Activated CD4-positive, alpha-beta memory T cell treated with anti-CD3 and anti-CD28 coated beads, Interleukin-2, amount 10 ng/mL, durations not matched to agents 7 days and 5 days (primary cell): ENCODE results near the gene CSRNP3. TPM values are rescaled to one million over a fixed set of nuclear protein-coding genes. Genes with fewer than 3 reads are reported as not detected.
"Not testable (repeated sequence)": the region's sequence is repeated elsewhere in the genome, so short reads cannot be mapped to it uniquely, and the experiment has no call there.

Source experiments
- CTCF ChIA-PET: fragments of 350-600 bp; sonication (Branson Sonifier 250); formaldehyde crosslinking; loops from one replicate; lab custom pipeline; 2021; ENCODE audit warnings: antibody characterized with exemption, inconsistent platforms; lab: Charles Lee
- POLR2A ChIA-PET: fragments of 350-600 bp; sonication (Branson Sonifier 250); formaldehyde crosslinking; loops from one replicate; lab custom pipeline; 2021; ENCODE audit warnings: antibody characterized with exemption; lab: Charles Lee
- DNase-seq: peaks from one replicate; pipeline ENCODE4 v3.0.0-alpha.2; 2020
- H3K27ac Mint-ChIP-seq: one replicate; pipeline ENCODE4 v1.8.0; 2021; ENCODE audit warnings: mild to moderate bottlenecking, mixed read lengths
- H3K27me3 Mint-ChIP-seq: one replicate; pipeline ENCODE4 v1.8.0; 2021; ENCODE audit warnings: mixed read lengths
- H3K36me3 Mint-ChIP-seq: one replicate; pipeline ENCODE4 v1.8.0; 2021; ENCODE audit warnings: low read depth, mixed read lengths
- H3K4me1 Mint-ChIP-seq: one replicate; pipeline ENCODE4 v1.8.0; 2021; ENCODE audit warnings: mixed read lengths
- H3K4me3 Mint-ChIP-seq: one replicate; pipeline ENCODE4 v1.8.0; 2021; ENCODE audit warnings: mild to moderate bottlenecking, mixed read lengths
- H3K9me3 Mint-ChIP-seq: one replicate; pipeline ENCODE4 v1.8.0; 2021; ENCODE audit warnings: mixed read lengths
- total RNA-seq, 2 experiments: library from RNA; stranded (reverse); gene quantifications; one replicate each; pipeline ENCODE4 v1.2.3, GENCODE V29; 2021

The CSRNP3 gene
- total RNA-seq, 2 experiments from 2014 or later: not detected

DNA sequence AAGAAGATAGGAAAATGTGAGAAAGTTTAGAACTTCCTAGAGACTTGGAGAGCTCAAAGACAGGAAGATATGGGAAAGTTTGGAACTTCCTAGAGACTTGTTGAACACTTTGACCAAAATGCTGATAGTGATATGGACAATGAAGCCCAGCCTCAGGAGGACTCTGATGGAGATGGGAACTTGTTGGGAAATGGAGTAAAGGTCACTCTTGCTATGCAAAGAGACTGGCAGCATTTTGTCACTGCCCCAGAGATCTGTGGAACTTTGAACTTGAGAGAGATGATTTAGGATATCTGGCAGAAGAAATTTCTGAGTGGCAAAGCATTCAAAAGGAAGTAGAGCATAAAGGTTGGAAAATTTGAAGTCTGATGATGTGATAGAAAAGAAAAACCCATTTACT is 121.5 kb downstream of the CSRNP3 start:
- H3K27ac Mint-ChIP-seq, H3K9me3 Mint-ChIP-seq, H3K4me3 Mint-ChIP-seq, CTCF ChIA-PET, POLR2A ChIA-PET, DNase-seq, H3K36me3 Mint-ChIP-seq, H3K4me1 Mint-ChIP-seq, H3K27me3 Mint-ChIP-seq: not testable (repeated sequence)

DNA sequence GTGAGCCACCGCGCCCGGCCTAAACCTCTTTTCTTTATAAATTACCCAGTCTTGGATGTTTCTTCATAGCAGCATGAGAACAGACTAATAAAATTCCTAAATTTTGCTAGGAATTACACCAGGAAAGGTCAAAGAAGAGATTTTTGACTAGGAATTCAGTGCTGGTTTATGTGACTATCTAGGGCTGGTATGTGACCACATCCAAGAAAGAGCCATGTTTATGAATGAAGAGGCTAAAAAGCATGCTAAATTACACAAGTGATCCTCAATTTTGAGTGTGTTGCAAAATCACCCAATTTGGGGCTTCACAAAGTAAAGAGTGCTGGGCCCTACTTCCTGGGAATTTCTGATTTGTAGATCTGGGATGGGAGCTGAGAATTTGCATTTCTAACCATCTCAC is 123.6 kb downstream of the CSRNP3 start:
- ChIA-PET CTCF (no interaction called here), POLR2A (no interaction called here)
- Mint-ChIP-seq H3K4me3 (no peak overlapping the region), H3K4me1 (no peaks in the 10 kb centered on the region), H3K9me3 (no peaks in the 10 kb centered on the region), H3K27me3 (no peaks in the 10 kb centered on the region), H3K27ac (no peak overlapping the region), H3K36me3 (no peaks in the 10 kb centered on the region)
- DNase-seq: no peak

DNA sequence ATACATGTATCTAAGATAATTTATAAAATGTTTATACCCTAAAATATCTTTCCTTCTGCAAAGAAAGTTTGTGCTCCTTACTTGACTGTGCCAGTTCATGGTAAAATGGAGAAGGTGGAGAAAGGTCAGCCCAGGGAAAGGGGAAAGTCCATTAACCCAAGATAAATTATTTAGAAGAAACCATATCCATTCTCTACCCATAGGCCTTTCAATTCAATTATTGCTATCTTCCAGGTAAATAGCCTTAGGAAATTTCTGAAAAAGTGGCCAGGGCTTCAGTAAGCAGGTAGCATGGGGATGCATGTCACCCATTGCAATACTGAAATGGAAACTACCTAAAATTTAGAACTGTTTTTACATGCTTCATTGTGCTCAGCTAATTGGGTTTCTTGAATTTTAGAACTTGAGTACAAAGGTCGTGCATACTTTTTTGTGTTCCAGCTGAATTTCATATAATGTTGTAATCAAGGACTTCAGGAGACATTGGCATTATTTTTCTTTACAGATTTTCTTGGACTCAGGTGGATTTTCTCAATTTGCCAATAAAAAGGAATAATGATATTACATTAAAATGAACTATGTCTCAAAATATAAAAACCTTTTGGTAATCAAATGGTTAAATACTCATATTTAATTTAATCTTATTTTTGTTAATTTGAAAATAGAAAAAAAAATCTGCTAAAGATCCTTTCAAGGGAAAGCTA is 124.9 kb downstream of the CSRNP3 start:
- Mint-ChIP-seq H3K27me3 (no peaks in the 10 kb centered on the region), H3K27ac (no peak overlapping the region), H3K4me3 (no peak overlapping the region), H3K36me3 (no peaks in the 10 kb centered on the region), H3K9me3 (no peaks in the 10 kb centered on the region), H3K4me1 (no peaks in the 10 kb centered on the region)
- CTCF ChIA-PET: interaction anchor here (0.6 kb wide), 1 partner anchor 26 kb away, joined by 3 read pairs; no protein-coding TSS in a partner anchor
- POLR2A ChIA-PET: no interaction called here
- DNase-seq: no peak

DNA sequence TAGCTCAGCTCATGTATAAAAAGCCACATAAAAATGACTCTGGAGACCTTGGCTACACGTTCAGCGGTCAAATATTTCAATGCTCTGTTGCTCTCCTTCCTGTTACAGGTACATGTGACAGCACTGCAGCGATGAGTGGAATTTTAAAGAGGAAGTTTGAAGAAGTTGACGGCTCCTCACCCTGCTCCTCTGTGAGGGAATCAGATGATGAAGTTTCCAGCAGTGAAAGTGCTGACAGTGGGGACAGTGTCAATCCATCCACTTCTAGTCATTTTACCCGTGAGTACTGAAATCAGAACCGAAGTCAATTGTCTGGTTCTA is 125.4 kb downstream of the CSRNP3 start:
- CTCF ChIA-PET: interaction anchor here (0.6 kb wide), 1 partner anchor 26 kb away, joined by 3 read pairs; no protein-coding TSS in a partner anchor
- no peak for DNase-seq
- Mint-ChIP-seq H3K9me3 (no peaks in the 10 kb centered on the region), H3K36me3 (no peaks in the 10 kb centered on the region), H3K27ac (no peak overlapping the region), H3K4me1 (no peaks in the 10 kb centered on the region), H3K4me3 (no peak overlapping the region), H3K27me3 (no peaks in the 10 kb centered on the region)
- POLR2A ChIA-PET: no interaction called here

DNA sequence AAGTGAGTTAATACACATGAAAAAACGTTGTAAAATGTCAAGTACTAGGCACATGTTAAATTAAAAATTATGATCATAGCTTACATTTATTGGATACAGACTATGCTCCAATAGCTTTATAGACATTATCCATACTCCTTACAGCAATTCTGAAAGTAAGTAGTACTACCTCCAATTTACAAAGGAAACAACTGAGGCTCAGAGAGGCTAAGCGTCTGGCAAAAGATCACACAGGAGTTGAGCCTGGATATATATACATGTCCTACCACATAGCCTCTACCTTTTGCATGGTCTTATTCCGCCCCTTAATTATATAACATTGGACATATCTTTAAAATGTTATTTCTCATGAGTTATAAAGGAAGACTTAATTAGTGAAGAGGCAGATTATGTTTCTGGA is 127.3 kb downstream of the CSRNP3 start:
- no peaks in the 10 kb centered on the region for H3K36me3 Mint-ChIP-seq
- no peak overlapping the region for H3K4me3 Mint-ChIP-seq
- no peaks in the 10 kb centered on the region for H3K9me3 Mint-ChIP-seq
- H3K4me1 Mint-ChIP-seq: no peaks in the 10 kb centered on the region
- CTCF ChIA-PET: no interaction called here
- POLR2A ChIA-PET: no interaction called here
- no peak for DNase-seq
- H3K27me3 Mint-ChIP-seq: no peaks in the 10 kb centered on the region
- H3K27ac Mint-ChIP-seq: no peak overlapping the region

DNA sequence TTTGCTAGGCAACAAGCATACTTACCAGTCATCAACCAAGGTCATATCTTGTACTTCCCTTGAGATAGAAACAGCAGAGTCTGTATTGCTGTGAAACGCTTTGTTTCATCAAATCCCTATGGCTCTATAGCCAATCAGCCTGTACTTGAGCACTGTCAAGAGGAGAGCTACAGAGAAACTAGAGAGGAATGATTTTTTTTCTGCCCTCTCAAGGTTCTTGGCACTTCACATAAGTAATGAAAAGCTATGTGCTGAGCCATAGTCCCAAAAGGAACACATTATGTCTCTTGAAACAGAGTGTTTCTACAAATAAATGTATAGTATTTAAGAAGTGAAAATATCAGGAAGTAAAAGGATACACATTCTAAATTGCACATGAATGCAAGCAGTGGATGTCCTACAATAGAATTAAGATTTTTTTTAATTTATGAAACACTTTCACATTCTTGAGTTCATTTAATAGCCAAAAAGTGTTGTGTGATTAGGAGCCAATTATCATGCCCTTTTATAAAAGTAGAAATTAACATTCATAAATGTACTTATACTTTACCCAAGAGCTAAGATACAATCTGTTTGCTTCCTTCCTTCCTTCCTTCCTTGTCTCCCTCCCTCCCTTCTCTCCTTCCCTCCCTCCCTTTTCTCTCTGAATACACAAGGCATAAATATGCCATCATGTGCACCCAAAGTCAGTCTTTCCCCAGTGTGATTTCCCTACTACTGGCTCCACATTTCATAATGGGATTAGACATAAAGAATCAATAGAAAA is 131.8 kb downstream of the CSRNP3 start:
- DNase-seq: no peak
- no peak overlapping the region for H3K27ac Mint-ChIP-seq
- H3K27me3 Mint-ChIP-seq: no peaks in the 10 kb centered on the region
- H3K4me1 Mint-ChIP-seq: no peaks in the 10 kb centered on the region
- POLR2A ChIA-PET: no interaction called here
- no peaks in the 10 kb centered on the region for H3K9me3 Mint-ChIP-seq
- H3K4me3 Mint-ChIP-seq: no peak overlapping the region
- no peaks in the 10 kb centered on the region for H3K36me3 Mint-ChIP-seq
- CTCF ChIA-PET: no interaction called here

DNA sequence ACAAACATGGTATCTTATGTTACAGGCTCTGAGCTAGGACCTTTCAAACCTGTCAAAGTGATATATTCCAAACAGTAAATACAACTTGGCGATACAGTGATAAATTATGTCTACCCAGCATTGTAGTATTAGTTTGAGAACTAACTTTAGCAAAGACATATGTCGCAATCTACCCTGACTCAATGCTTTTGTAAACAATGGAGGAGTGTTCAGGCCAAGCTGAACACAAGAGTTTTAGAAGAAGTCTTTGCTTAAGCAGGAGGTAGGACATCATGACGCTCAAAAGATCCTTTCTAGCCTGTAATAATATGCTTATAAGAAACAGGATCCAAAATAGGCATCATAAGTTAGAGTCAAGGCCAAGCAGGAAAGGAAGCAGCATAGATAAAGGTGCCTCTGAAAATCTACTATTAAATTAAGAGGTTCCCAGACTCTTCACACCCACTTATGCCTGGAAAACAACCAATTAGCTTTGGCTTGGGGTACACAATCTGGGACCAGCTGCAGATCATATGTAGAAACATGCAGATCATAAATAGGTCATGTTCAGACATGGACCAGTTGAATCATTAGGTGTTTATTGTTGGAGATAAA is 132.5 kb downstream of the CSRNP3 start:
- POLR2A ChIA-PET: no interaction called here
- H3K9me3 Mint-ChIP-seq: no peaks in the 10 kb centered on the region
- H3K27me3 Mint-ChIP-seq: no peaks in the 10 kb centered on the region
- DNase-seq: no peak
- CTCF ChIA-PET: no interaction called here
- no peak overlapping the region for H3K27ac Mint-ChIP-seq
- no peaks in the 10 kb centered on the region for H3K4me1 Mint-ChIP-seq
- no peaks in the 10 kb centered on the region for H3K36me3 Mint-ChIP-seq
- no peak overlapping the region for H3K4me3 Mint-ChIP-seq

DNA sequence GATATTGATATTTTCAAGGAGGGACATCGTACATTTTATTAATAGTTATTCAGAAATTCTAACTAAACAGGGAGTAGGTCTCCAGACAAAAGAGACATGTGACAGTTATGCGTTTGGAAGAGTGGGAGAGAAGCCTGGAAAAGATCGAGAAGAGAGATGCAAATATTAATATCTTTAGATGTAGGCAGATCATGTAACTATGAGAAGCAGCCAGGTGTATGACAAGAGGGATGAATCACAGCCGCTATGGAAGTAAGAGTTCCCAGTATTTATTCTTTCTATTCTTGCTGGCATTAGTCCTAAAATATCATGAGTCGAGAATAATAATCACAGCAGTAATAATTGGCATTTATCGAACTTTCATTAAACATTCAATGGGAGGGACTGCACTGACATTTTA is 140.2 kb downstream of the CSRNP3 start:
- POLR2A ChIA-PET: no interaction called here
- no peak for DNase-seq
- CTCF ChIA-PET: interaction anchor here (0.6 kb wide), 1 partner anchor 264 kb away, joined by 3 read pairs; no protein-coding TSS in a partner anchor
- Mint-ChIP-seq H3K9me3 (no peaks in the 10 kb centered on the region), H3K4me3 (no peak overlapping the region), H3K4me1 (peaks cover 6% of the 10 kb centered on the region), H3K27ac (no peak overlapping the region), H3K27me3 (peaks cover 1% of the 10 kb centered on the region), H3K36me3 (no peaks in the 10 kb centered on the region)

DNA sequence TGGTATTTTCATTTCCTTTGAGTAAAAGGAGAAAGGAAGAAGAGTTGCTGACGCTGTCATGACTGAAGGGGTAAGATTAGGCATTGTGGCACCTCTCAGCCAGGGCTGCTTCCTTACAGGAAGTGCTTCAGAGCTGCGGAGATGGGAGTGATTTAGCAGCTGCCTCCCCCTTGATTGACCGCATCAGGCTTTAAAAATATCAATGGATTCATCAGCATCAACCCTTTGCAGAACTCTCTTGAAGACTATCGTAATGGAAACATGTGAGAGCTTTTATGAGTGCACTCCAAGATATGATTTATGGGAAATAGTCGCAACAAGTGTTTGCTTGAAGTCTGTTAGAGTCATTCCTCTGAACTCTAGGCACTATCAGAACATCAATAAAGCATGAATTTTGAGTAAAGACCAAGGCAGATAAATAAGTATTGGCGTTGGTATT is 141.1 kb downstream of the CSRNP3 start:
- Mint-ChIP-seq H3K27me3 (peaks cover 1% of the 10 kb centered on the region), H3K4me1 (peaks cover 6% of the 10 kb centered on the region), H3K9me3 (no peaks in the 10 kb centered on the region), H3K36me3 (no peaks in the 10 kb centered on the region), H3K4me3 (no peak overlapping the region), H3K27ac (no peak overlapping the region)
- CTCF ChIA-PET: no interaction called here
- POLR2A ChIA-PET: no interaction called here
- no peak for DNase-seq

DNA sequence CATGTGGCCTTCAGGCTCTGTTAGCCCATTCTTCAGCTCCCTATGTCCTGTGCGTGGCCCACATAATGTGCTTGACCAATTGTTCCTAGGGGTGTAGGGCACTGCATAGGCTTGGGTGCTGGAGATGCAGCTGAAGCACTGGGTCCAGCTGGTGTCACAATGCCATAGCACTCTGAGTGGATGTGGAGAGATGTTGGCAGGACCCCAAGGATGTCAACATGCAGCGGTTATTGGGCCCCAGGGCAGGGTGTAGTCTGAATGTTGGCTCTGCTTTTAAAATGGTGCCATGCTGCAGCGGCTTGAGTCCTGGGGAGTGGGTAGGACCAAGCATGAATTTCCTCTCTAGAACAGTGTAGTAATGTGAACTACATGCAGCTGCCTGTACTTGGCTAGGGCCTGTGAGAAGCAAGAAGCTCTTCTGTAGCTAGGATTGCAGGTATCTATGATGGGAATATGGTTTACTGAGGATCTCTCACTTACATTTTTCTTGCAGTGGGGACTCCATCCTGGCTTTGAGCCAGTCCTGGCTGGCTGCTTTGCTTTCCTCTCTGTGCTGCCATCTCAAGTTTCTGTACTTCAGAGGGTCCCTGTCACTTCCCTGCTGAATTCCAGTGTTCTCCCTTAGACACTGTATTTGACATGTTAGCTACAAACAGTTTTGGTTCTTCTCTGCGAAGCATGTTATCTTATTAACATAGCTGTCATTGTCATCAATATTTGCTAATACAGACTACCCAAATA is 148.4 kb downstream of the CSRNP3 start:
- Mint-ChIP-seq H3K27me3 (peaks cover 3% of the 10 kb centered on the region), H3K36me3 (no peaks in the 10 kb centered on the region), H3K27ac (no peak overlapping the region), H3K4me1 (no peaks in the 10 kb centered on the region), H3K9me3 (no peaks in the 10 kb centered on the region), H3K4me3 (no peak overlapping the region)
- POLR2A ChIA-PET: no interaction called here
- no peak for DNase-seq
- CTCF ChIA-PET: interaction anchor here (0.5 kb wide), 1 partner anchor 25 kb away, joined by 3 read pairs; no protein-coding TSS in a partner anchor

DNA sequence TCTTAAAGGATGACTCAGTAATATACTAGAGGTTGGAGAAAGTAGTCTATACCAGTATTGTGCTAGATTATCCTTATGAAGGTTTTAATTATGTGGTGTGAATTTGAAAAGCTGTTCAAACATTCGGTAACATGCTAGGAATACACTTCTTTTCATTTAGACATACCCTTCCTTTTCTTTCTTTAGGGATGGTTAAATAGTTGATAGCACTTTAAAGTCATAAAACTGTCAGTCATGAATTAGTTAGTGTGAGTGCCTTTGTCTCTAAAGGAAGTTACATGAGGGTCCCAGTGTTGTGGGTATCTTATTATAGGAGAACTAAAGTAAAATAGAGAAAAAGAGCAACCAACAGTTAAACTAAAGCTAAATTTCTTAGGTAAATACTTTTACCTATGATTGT is 149.3 kb downstream of the CSRNP3 start:
- DNase-seq: no peak
- CTCF ChIA-PET: no interaction called here
- H3K4me3 Mint-ChIP-seq: no peak overlapping the region

DNA sequence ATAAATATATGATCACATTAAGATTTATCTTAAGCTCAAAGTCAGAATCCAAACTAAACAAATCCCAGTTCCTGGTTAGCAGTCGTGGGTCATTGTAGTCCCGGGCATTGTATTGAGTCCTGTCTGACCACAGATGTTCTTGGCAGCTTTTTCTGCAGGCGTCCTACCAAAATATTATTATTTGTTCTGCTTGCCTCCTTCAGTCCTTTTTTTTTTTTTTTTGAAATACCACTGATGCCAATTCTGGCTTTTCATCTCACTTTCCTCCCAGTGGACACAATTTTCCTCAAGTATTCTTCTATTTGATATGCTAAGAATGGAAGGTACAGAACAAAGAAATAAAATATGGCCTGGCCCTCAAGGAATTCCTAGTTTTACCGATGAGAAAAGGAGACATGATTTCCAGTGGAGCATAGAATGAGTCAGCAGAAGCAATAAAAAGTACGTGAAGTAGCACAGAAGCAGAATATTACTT is 151.6 kb downstream of the CSRNP3 start:
- CTCF ChIA-PET: interaction anchor here (0.7 kb wide), 1 partner anchor 26 kb away, joined by 3 read pairs; no protein-coding TSS in a partner anchor
- H3K27me3 Mint-ChIP-seq: peaks cover 3% of the 10 kb centered on the region
- no peak overlapping the region for H3K4me3 Mint-ChIP-seq
- no peaks in the 10 kb centered on the region for H3K4me1 Mint-ChIP-seq
- no peak for DNase-seq
- no peak overlapping the region for H3K27ac Mint-ChIP-seq
- H3K9me3 Mint-ChIP-seq: no peaks in the 10 kb centered on the region
- POLR2A ChIA-PET: no interaction called here
- no peaks in the 10 kb centered on the region for H3K36me3 Mint-ChIP-seq

More for the DNA sequence above, 149.3 kb downstream of the CSRNP3 start:
- Mint-ChIP-seq H3K4me1 (no peaks in the 10 kb centered on the region), H3K27me3 (peaks cover 3% of the 10 kb centered on the region), H3K27ac (no peak overlapping the region), H3K9me3 (no peaks in the 10 kb centered on the region), H3K36me3 (no peaks in the 10 kb centered on the region)
- POLR2A ChIA-PET: no interaction called here

DNA sequence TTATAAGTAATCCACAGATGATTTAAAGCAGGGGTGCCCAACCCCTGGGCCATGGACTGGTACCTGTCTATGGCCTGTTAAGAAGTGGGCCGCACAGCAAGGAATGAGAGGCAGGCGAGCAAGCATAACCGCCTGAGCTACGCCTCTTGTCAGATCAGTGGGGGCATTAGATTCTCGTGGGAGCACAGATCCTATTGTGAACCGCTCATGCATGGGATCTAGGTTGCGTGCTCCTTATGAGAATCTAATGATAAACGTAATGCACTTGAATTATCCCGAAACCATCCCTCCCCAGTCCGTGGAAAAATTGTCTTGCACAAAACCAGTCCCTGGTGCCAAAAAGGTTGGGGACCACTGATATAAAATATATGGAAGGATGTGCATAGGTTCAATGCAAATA is 153.7 kb downstream of the CSRNP3 start:
- no peak overlapping the region for H3K4me3 Mint-ChIP-seq
- H3K4me1 Mint-ChIP-seq: no peaks in the 10 kb centered on the region
- ChIA-PET CTCF (no interaction called here), POLR2A (no interaction called here)
- H3K36me3 Mint-ChIP-seq: no peaks in the 10 kb centered on the region
- H3K9me3 Mint-ChIP-seq: no peaks in the 10 kb centered on the region
- peaks cover 3% of the 10 kb centered on the region for H3K27me3 Mint-ChIP-seq
- DNase-seq: no peak
- H3K27ac Mint-ChIP-seq: no peak overlapping the region
